Measurements from ENCODE around the gene TBC1D26. TPM values are rescaled to one million over a fixed set of nuclear protein-coding genes. Genes with fewer than 3 reads are reported as not detected.

Gene TBC1D26
- total RNA-seq, 1 donor from 2014 or later = 0.78 TPM

DNA sequence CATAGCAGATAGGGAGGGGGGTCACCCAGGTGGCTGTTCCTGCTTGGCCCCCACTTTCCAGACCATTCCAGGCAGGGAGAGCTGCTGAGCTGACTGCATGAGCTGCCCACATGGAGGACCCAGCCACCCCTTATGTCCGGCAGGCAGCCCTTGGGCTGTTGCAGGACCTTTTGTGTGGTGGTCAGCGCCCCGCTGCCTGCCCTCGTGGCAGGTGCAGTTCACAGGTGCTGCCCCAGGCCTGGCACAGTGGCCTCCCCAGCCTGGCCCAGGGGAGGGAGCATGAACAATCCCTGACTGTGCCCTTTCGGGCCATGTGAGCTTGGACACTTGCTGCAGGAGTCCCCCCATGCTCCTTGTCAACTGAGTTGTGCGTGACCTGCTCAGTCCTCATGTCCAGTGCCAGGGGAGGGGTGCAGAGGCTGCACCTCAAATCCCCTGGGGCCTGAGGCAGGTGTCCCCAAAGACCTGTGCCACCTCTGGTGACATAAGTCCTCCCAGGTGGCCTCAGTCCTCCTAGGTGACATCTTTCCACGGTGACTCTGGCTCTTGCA, 8.6 kb downstream of the TBC1D26 start:
- Mint-ChIP-seq H3K4me3 (ENCODE audit: unreplicated experiment) (no peak overlapping the region), H3K27ac (ENCODE audit: unreplicated experiment) (no peak overlapping the region), H3K36me3 (ENCODE audit: unreplicated experiment) (no peaks in the 10 kb centered on the region), H3K27me3 (ENCODE audit: unreplicated experiment) (peaks cover 3% of the 10 kb centered on the region), H3K9me3 (ENCODE audit: unreplicated experiment) (no peaks in the 10 kb centered on the region), H3K4me1 (ENCODE audit: unreplicated experiment) (peaks cover 16% of the 10 kb centered on the region)
- DNase-seq (ENCODE audit: extremely low spot score, unreplicated experiment) = no peak
- TF ChIP-seq, protein P1, sequence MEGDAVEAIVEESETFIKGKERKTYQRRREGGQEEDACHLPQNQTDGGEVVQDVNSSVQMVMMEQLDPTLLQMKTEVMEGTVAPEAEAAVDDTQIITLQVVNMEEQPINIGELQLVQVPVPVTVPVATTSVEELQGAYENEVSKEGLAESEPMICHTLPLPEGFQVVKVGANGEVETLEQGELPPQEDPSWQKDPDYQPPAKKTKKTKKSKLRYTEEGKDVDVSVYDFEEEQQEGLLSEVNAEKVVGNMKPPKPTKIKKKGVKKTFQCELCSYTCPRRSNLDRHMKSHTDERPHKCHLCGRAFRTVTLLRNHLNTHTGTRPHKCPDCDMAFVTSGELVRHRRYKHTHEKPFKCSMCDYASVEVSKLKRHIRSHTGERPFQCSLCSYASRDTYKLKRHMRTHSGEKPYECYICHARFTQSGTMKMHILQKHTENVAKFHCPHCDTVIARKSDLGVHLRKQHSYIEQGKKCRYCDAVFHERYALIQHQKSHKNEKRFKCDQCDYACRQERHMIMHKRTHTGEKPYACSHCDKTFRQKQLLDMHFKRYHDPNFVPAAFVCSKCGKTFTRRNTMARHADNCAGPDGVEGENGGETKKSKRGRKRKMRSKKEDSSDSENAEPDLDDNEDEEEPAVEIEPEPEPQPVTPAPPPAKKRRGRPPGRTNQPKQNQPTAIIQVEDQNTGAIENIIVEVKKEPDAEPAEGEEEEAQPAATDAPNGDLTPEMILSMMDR (IDR thresholded peaks at IDR 0.05) = no peak

DNA sequence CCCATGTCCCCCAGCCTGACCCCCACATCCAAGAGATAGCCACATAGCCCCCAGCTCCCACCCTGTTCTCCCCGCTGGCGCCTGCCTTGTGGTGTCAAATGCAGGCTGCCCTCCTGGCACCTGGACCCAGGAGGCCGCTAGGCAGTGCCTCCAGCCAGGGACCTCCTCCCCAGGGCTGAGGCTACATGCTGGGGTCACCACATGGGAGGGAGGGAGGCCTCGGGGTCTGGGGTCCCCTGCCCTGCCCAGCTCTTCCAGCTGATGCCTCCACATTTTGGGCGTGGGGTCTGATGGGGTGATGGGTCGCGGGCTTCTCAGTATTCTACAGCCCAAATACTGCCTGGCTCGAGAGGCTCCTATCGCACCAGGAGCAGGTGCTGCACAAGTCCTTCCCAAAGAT, 9.5 kb downstream of the TBC1D26 start:
- Mint-ChIP-seq H3K4me3 (ENCODE audit: unreplicated experiment) (no peak overlapping the region), H3K9me3 (ENCODE audit: unreplicated experiment) (peaks cover 3% of the 10 kb centered on the region)

DNA sequence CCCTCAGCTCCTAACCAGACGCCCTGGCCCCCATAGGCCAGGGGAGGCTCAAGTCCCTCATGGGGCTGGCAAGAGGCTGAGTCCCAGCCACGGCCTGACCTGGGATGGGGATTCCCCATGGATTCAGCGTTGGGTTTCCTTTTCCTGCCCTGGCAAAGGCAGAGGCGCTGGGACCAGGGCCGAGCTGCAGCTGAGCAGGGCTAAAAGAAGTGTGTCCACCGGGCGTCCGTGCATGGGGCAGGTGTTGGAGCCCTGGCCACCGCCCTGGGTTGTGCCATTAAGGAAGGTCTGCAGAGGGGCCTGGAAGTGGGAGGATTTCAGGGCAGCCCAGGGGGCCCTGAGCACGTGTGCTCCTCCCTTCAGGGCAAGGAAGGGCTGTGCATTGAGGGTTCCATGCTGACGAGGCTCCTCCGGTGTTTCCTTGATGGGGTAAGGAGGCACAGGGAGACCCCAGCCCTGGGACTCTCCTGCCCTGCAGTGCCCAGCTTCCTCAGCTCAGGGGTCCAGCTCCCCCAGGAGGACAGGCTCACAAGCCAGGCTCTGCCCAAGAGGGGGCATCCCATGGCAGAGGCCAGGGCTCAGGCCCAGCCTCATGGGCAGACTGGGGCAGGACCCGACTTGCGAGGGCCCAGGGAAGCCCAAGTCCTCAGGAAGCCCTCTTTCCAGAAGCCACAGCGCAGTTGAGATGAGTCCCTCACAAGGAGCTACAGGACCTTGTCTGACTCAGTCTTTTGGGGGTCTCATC, 10.1 kb downstream of the TBC1D26 start:
- Mint-ChIP-seq H3K27me3 (ENCODE audit: unreplicated experiment) (peaks cover 3% of the 10 kb centered on the region), H3K36me3 (ENCODE audit: unreplicated experiment) (no peaks in the 10 kb centered on the region), H3K4me3 (ENCODE audit: unreplicated experiment) (no peak overlapping the region), H3K9me3 (ENCODE audit: unreplicated experiment) (peaks cover 8% of the 10 kb centered on the region), H3K4me1 (ENCODE audit: unreplicated experiment) (peaks cover 18% of the 10 kb centered on the region), H3K27ac (ENCODE audit: unreplicated experiment) (no peak overlapping the region)
- TF ChIP-seq, protein P1 (IDR thresholded peaks at IDR 0.05) = no peak
- no peak for DNase-seq (ENCODE audit: extremely low spot score, unreplicated experiment)

More for the DNA sequence above, 9.5 kb downstream of the TBC1D26 start:
- DNase-seq (ENCODE audit: extremely low spot score, unreplicated experiment) = no peak
- TF ChIP-seq, protein P1 (IDR thresholded peaks at IDR 0.05) = no peak
- Mint-ChIP-seq H3K27me3 (ENCODE audit: unreplicated experiment) (peaks cover 3% of the 10 kb centered on the region), H3K27ac (ENCODE audit: unreplicated experiment) (no peak overlapping the region), H3K36me3 (ENCODE audit: unreplicated experiment) (no peaks in the 10 kb centered on the region), H3K4me1 (ENCODE audit: unreplicated experiment) (peaks cover 18% of the 10 kb centered on the region)

DNA sequence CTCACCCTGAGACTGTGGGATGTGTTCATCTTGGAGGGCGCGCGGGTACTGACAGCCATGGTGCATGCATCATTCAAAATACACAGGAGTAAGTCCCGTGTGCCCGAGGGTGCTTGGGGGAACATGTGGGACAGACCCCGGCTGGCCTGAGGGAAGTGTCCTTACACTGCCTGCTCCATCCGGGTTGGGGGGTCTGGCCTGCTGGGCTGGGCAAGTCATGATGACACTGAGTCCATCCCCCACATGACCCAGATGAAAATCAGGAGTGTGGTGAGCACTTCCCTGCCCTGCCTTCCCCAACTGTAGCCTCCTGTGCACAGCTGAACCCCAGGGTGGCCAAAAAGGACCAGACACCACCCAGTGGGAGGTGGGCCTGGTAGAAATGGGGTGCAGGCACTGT, 10.8 kb downstream of the TBC1D26 start:
- Mint-ChIP-seq H3K4me1 (ENCODE audit: unreplicated experiment) (peaks cover 18% of the 10 kb centered on the region), H3K9me3 (ENCODE audit: unreplicated experiment) (peaks cover 8% of the 10 kb centered on the region), H3K4me3 (ENCODE audit: unreplicated experiment) (no peak overlapping the region), H3K27ac (ENCODE audit: unreplicated experiment) (no peak overlapping the region), H3K36me3 (ENCODE audit: unreplicated experiment) (no peaks in the 10 kb centered on the region), H3K27me3 (ENCODE audit: unreplicated experiment) (peaks cover 3% of the 10 kb centered on the region)
- TF ChIP-seq, protein P1 (IDR thresholded peaks at IDR 0.05) = no peak
- DNase-seq (ENCODE audit: extremely low spot score, unreplicated experiment) = no peak

DNA sequence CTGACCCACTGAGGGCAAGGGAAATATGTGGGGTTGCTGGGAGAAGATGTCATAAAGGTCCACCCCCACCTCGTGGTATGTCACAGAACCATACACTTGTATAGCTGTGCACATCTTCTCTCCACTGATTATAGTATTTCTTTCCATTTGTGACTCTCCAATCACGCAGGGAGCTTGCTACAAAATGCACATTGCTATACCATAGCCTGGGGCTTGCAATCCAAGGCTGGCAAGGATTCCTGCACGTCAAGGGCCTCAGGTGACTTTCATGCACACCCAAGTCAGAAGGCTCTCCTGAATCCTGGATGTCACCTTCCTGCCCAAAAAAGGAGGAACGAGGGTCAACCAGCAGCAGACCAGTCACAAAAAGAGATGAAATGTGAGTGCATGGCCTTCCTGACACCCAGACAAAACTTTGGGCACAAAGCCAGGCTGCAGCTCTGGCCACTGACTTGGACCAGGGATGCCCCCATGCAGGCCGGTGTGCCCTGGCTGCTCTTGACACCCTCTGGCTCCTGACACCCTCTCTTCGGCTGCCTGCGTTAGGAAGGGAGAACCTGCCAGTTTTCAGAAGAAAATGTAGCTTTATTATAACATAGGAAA, 12.1 kb downstream of the TBC1D26 start:
- DNase-seq (ENCODE audit: extremely low spot score, unreplicated experiment) = no peak
- peaks cover 3% of the 10 kb centered on the region for H3K27me3 Mint-ChIP-seq (ENCODE audit: unreplicated experiment)
- no peak overlapping the region for H3K4me3 Mint-ChIP-seq (ENCODE audit: unreplicated experiment)
- no peaks in the 10 kb centered on the region for H3K36me3 Mint-ChIP-seq (ENCODE audit: unreplicated experiment)
- H3K4me1 Mint-ChIP-seq (ENCODE audit: unreplicated experiment) = peaks cover 18% of the 10 kb centered on the region
- no peak overlapping the region for H3K27ac Mint-ChIP-seq (ENCODE audit: unreplicated experiment)
- TF ChIP-seq, protein P1 (IDR thresholded peaks at IDR 0.05) = no peak
- H3K9me3 Mint-ChIP-seq (ENCODE audit: unreplicated experiment) = peaks cover 8% of the 10 kb centered on the region
